Measurements from ENCODE around the gene SEMA4G.

The SEMA4G gene

GRCh38 chr10:101018600-101019439 is 49.5 kb downstream of the SEMA4G start:
- TF ChIP-seq, protein P1, sequence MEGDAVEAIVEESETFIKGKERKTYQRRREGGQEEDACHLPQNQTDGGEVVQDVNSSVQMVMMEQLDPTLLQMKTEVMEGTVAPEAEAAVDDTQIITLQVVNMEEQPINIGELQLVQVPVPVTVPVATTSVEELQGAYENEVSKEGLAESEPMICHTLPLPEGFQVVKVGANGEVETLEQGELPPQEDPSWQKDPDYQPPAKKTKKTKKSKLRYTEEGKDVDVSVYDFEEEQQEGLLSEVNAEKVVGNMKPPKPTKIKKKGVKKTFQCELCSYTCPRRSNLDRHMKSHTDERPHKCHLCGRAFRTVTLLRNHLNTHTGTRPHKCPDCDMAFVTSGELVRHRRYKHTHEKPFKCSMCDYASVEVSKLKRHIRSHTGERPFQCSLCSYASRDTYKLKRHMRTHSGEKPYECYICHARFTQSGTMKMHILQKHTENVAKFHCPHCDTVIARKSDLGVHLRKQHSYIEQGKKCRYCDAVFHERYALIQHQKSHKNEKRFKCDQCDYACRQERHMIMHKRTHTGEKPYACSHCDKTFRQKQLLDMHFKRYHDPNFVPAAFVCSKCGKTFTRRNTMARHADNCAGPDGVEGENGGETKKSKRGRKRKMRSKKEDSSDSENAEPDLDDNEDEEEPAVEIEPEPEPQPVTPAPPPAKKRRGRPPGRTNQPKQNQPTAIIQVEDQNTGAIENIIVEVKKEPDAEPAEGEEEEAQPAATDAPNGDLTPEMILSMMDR (IDR thresholded peaks at IDR 0.05) = peak; percentile 67
- H3K4me1 Mint-ChIP-seq = peaks cover 55% of the 10 kb centered on the region
- H3K27ac Mint-ChIP-seq = no peak overlapping the region
- H3K4me3 Mint-ChIP-seq = peak overlapping the region; percentile 38
- H3K9me3 Mint-ChIP-seq = no peaks in the 10 kb centered on the region
- peak; percentile 92 for DNase-seq
- H3K36me3 Mint-ChIP-seq (ENCODE audit: low read depth) = no peaks in the 10 kb centered on the region
- peaks cover 83% of the 10 kb centered on the region for H3K27me3 Mint-ChIP-seq (ENCODE audit: low read depth, poor library complexity)
